ENCODE measurements around the gene ABCB6. TPM values are rescaled to one million over a fixed set of nuclear protein-coding genes. Genes with fewer than 3 reads are reported as not detected.

Gene ABCB6
- total RNA-seq, 1 donor = 28.2 TPM

GRCh38 chr2:219161097-219161496, 57.7 kb downstream of the ABCB6 start:
- TF ChIP-seq, protein P1, sequence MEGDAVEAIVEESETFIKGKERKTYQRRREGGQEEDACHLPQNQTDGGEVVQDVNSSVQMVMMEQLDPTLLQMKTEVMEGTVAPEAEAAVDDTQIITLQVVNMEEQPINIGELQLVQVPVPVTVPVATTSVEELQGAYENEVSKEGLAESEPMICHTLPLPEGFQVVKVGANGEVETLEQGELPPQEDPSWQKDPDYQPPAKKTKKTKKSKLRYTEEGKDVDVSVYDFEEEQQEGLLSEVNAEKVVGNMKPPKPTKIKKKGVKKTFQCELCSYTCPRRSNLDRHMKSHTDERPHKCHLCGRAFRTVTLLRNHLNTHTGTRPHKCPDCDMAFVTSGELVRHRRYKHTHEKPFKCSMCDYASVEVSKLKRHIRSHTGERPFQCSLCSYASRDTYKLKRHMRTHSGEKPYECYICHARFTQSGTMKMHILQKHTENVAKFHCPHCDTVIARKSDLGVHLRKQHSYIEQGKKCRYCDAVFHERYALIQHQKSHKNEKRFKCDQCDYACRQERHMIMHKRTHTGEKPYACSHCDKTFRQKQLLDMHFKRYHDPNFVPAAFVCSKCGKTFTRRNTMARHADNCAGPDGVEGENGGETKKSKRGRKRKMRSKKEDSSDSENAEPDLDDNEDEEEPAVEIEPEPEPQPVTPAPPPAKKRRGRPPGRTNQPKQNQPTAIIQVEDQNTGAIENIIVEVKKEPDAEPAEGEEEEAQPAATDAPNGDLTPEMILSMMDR (IDR thresholded peaks at IDR 0.05; ENCODE audit: extremely low read depth, low read depth, low read length) = no peak
- H4K20me1 ChIP-seq (ENCODE audit: insufficient read depth, low read length) = peaks cover 3% of the 10 kb centered on the region
- DNase-seq (ENCODE audit: insufficient read length, low spot score, missing footprints) = no peak
- H3K27ac ChIP-seq (ENCODE audit: low read depth, low read length) = peak overlapping the region; percentile 69
- H3K27me3 ChIP-seq (ENCODE audit: insufficient read depth, low read length) = no peaks in the 10 kb centered on the region
- no peaks in the 10 kb centered on the region for H3K79me2 ChIP-seq (ENCODE audit: insufficient read depth, low read length)
- H3K4me3 ChIP-seq (ENCODE audit: insufficient read depth, low read length) = peak overlapping the region; percentile 87
- peak overlapping the region; percentile 69 for H2AFZ ChIP-seq (ENCODE audit: low read length)
- H3K4me1 ChIP-seq (ENCODE audit: insufficient read depth, low read length) = peaks cover 24% of the 10 kb centered on the region
- no peaks in the 10 kb centered on the region for H3K36me3 ChIP-seq (ENCODE audit: insufficient read depth, low read length)
- H3K9me3 ChIP-seq (ENCODE audit: low read depth, low read length) = no peaks in the 10 kb centered on the region
- peak overlapping the region; percentile 89 for H3K4me2 ChIP-seq (ENCODE audit: insufficient read depth, low read length)

DNA sequence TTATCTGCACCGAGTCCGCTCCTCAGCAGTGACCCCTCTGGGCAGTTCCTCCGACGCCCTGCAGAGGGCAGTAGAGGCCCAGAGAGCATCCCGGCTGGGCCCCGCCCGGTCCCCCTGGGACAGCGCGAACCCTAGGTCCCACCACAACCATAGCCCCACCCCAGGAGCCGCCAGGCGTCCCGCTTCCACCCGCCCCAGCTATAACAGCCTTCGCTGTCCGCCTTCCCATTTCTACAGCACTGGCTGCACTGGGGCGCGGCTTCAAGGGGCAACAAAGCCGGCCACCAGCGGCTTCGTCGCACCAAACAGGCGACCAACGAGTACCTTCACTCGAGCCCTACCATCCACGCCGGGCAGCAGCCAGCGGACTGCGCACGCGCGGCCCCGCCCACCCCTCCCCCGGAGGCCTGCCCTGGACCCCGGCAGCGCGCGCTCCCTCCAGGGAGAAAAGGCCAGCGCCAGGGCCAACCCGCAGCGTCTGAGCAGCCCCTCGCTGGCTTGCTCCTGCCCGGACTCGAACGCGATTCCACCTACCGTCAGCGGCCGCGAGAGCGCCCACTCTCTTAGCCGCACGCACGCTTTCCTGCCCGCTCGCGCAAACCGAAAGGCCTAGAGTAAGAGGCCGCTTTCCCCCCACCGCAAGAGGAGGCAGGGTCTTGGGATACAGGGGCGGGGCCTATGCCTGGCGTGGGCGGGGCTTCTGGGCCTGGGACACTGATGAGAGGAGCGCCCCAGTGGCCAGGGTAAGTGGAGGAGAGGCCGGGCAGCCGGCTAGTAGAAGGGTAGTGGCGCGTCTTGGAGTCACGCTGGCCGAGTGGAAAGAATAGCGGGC, 58.4 kb downstream of the ABCB6 start, which contains the start of gene NHEJ1:
TSS of gene NHEJ1 (minus strand) at position 630 of the 832 bp plus-strand sequence. CDS start 2,453 bp downstream, outside the sequence.
- no peaks in the 10 kb centered on the region for H3K36me3 ChIP-seq (ENCODE audit: insufficient read depth, low read length)
- TF ChIP-seq, protein P1 (IDR thresholded peaks at IDR 0.05; ENCODE audit: extremely low read depth, low read depth, low read length) = peak; percentile 93
- H3K4me3 ChIP-seq (ENCODE audit: insufficient read depth, low read length) = peak within 1 kb of the TSS; percentile 87
- H2AFZ ChIP-seq (ENCODE audit: low read length) = peak within 1 kb of the TSS; percentile 96
- H3K27ac ChIP-seq (ENCODE audit: low read depth, low read length) = peak within 1 kb of the TSS; percentile 69
- H3K4me1 ChIP-seq (ENCODE audit: insufficient read depth, low read length) = peaks cover 24% of the 10 kb centered on the region
- peak within 1 kb of the TSS; percentile 89 for H3K4me2 ChIP-seq (ENCODE audit: insufficient read depth, low read length)
- DNase-seq (ENCODE audit: insufficient read length, low spot score, missing footprints) = peak; percentile 98
- no peaks in the 10 kb centered on the region for H3K9me3 ChIP-seq (ENCODE audit: low read depth, low read length)
- H3K27me3 ChIP-seq (ENCODE audit: insufficient read depth, low read length) = no peaks in the 10 kb centered on the region
- peaks cover 3% of the 10 kb centered on the region for H4K20me1 ChIP-seq (ENCODE audit: insufficient read depth, low read length)
- H3K79me2 ChIP-seq (ENCODE audit: insufficient read depth, low read length) = no peaks in the 10 kb centered on the region

Other genes with a start within 250 kb of the ABCB6 start
- gene FEV, start 233.8 kb downstream of the ABCB6 start, total RNA-seq = not detected in 2 replicates
- gene CRYBA2, start 225.5 kb downstream of the ABCB6 start, total RNA-seq = not detected in 2 replicates
- not detected in 2 replicates for gene CFAP65, start 177.4 kb downstream of the ABCB6 start, total RNA-seq
- gene IHH, start 158.0 kb downstream of the ABCB6 start, total RNA-seq = under 0.01 and 0.29 TPM in 2 replicates
- 21.7 and 23.0 TPM in 2 replicates for gene NHEJ1, start 58.1 kb downstream of the ABCB6 start, total RNA-seq
- gene SLC23A3, start 48.9 kb downstream of the ABCB6 start, total RNA-seq = 1.4 and 1.5 TPM in 2 replicates
- 26.1 and 26.5 TPM in 2 replicates for gene CNPPD1, start 42.0 kb downstream of the ABCB6 start, total RNA-seq
- 109 and 121 TPM in 2 replicates for gene RETREG2, start 40.7 kb downstream of the ABCB6 start, total RNA-seq
- gene ZFAND2B, start 12.2 kb downstream of the ABCB6 start, total RNA-seq = 25.0 and 26.5 TPM in 2 replicates
- 56.0 and 60.8 TPM in 2 replicates for gene ATG9A, start 10.7 kb upstream of the ABCB6 start, total RNA-seq
- 35.1 TPM in 2 replicates for gene ANKZF1, start 10.8 kb upstream of the ABCB6 start, total RNA-seq
- gene GLB1L, start 26.5 kb upstream of the ABCB6 start, total RNA-seq = 13.0 and 21.0 TPM in 2 replicates
- 29.5 and 31.8 TPM in 2 replicates for gene STK16, start 26.5 kb upstream of the ABCB6 start, total RNA-seq
- gene TUBA4B, start 34.3 kb upstream of the ABCB6 start, total RNA-seq = not detected in 2 replicates
- 11.9 and 13.6 TPM in 2 replicates for gene TUBA4A, start 35.0 kb upstream of the ABCB6 start, total RNA-seq
- 33.3 and 41.3 TPM in 2 replicates for gene DNAJB2, start 60.4 kb upstream of the ABCB6 start, total RNA-seq
- under 0.01 and 1.2 TPM in 2 replicates for gene PTPRN, start 90.4 kb upstream of the ABCB6 start, total RNA-seq
- gene RESP18, start 113.8 kb upstream of the ABCB6 start, total RNA-seq = not detected in 2 replicates
- 60.7 and 67.3 TPM in 2 replicates for gene DNPEP, start 169.0 kb upstream of the ABCB6 start, total RNA-seq
- gene DES, start 199.4 kb upstream of the ABCB6 start, total RNA-seq = 0.72 and 1.2 TPM in 2 replicates
- 24.2 and 26.4 TPM in 2 replicates for gene SPEG, start 215.9 kb upstream of the ABCB6 start, total RNA-seq